Stimulated activated CD8-positive, alpha-beta memory T cell treated with anti-CD3 and anti-CD28 coated beads, Interleukin-15, amount 100 ng/mL, for 4 hours (primary cell): ENCODE measurements around the gene EGFL8.
A peak's percentile ranks its signal among the peaks of the same experiment; 100 is the strongest.

ENCODE experiments used
- DNase-seq, 2 donors: peaks; one replicate each; pipeline ENCODE4 v3.0.0-alpha.2; 2020; ENCODE audit warnings: low read depth in 2 of 2

EGFL8 gene

GRCh38 chr6:32146687-32147086 is 17.7 kb upstream of the EGFL8 start:
- no peak for DNase-seq

DNA sequence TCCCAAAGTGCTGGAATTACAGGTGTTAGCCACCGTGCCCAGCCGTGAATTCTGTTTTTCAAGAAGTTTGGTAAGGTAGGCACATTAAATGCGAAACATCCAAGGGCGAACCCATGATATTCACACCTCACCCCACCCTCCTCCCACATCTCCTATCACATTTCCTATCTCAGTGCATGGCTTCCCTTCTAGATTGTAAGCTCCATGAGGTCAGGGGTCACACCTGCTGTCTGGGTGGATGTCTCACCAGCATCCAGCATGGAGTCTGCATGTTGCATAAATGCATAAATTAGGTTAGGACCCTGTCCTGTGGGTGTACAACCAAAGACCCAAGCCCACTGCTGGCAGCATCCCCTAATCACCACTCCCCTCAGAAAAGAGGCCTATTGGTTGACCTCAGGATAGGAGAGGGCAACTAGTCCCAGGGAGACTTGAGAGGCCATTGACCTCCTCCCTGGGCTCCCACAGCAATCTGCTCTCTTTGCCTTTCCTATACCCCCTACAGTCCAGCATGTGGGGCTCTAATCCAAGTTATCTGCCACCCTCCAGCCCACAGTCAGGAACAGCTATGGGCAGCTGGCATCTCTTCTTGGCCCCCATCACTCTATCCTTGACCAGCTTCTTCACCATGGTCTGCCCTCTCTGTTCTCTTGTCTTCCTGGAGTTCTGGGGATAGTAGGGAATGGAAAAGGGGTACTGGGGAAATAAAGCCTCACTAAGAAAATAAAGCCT is 16.8 kb upstream of the EGFL8 start:
- DNase-seq = no peak

- peak; percentile 39 to 40 for DNase-seq
These were observed 15.9 kb upstream of the EGFL8 start for GRCh38 chr6:32148289-32149091.

GRCh38 chr6:32149092-32149755 is 15.2 kb upstream of the EGFL8 start:
- no peak for DNase-seq

- no peak for DNase-seq
These were observed 14.2 kb upstream of the EGFL8 start for GRCh38 chr6:32149932-32150870.

GRCh38 chr6:32151181-32151862 is 13.1 kb upstream of the EGFL8 start:
- DNase-seq = no peak

GRCh38 chr6:32151863-32152768 is 12.3 kb upstream of the EGFL8 start, which contains the start of gene PRRT1:
Gene PRRT1, minus strand, starts transcription at chr6:32151939. Its CDS starts 112 bp downstream, at chr6:32151827.
- no peak for DNase-seq

- no peak for DNase-seq
These were observed 11.4 kb upstream of the EGFL8 start for GRCh38 chr6:32152769-32153563.

DNA sequence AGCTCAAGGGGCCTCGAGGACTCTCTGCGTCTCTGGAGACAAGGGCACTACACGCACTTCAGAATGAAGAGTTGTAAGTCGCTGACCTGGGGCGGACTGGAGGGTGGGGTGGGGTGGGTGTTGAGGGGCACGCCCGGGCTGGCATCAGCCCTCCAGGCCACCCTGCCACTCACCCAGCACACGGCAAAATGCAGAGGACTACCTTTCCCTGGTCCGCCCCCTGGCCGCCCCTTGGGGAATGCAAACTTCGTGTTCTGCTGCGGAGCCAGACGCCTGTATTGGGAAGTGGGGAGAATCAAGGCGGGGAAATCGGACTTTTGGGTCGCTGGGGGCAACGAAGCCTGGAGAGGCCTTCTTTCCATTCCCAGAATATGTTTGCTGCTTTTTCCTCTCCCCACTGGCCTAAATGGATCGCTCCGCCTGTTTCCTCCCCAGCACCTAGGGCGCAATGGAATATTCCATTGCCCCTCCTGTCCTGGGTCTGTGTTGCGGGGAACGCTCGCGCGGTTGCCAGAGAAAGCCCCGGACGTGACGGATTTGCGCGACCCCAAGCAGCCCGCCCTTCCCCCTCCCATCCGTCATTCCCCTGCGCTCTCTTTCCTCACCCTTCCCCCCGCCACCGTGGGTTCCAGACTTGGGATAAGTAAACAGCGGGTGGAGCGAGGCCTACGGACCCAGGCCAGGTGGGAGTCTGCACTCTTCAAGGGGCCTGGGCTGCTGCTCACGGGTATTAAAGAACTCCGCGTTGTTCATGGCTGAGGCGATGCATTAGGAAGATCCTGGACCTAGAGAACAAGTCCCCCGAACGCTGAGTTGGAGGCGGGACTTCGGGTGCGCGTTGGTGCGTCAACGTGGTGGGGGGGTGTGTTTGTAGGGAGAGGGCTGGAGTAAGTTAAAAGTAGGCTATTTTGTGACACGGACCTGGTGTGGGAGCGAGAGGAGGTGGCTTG is 10.6 kb upstream of the EGFL8 start, which contains the start of gene PPT2:
Gene PPT2 (plus strand): TSS at position 578 of the 950 bp plus-strand sequence. CDS start 454 bp downstream, outside the sequence.
- DNase-seq = peak; percentile 48 to 60

DNA sequence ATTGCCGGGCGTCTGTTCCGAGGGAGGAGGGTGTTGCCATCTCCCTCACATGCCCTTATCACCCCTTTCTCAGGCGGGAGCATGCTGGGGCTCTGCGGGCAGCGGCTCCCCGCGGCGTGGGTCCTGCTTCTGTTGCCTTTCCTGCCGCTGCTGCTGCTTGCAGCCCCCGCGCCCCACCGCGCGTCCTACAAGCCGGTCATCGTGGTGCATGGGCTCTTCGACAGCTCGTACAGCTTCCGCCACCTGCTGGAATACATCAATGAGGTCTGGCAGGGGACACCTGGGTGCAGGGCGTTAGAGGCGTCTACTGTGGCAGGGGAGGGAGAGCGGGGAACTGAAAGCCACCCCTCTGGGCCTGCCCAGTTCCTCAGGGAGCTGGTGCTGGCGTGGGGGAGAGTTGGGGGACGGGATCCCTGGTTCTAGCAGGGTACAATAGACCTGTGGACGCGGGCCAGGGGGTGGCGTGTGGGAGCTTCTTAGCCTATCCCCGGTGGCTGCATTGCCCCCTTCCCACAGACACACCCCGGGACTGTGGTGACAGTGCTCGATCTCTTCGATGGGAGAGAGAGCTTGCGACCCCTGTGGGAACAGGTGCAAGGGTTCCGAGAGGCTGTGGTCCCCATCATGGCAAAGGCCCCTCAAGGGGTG is 9.8 kb upstream of the EGFL8 start:
- peak; percentile 26 to 38 for DNase-seq

DNA sequence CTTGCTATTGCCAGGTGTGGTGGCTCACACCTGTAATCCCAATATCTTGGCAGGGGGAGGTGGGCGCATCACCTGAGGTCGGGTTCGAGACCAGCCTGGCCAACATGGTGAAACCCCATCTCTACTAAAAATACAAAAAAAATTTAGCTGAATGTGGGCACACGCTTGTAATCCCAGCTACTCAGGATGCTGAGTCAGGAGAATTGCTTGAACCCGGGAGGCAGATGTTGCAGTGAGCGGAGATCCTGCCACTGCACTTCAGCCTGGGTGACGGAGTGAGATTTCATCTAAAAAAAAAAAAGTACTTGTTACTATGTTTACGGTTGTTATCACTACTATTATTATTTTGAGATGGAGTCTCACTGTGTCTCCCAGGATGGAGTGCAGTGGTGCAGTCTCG is 7.5 kb upstream of the EGFL8 start:
- no peak for DNase-seq

DNA sequence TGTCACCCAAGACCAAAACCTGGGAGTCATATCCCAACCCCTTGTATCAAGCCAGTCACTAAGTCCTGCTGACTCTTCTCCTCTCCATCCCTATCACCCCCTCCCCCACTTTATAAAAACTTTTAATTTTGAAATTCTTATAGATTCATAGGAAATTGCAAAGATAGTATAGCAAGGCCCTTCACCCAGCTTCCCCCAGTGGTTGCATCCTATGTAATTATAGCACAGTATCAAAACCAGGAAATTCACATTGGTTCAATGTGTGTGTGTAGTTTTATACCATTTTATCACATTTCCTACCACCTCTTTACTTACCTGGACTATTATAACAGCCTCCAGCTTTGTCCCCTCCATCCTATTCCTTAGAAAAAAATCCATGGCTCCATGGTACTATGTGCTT is 6.3 kb upstream of the EGFL8 start:
- DNase-seq = no peak

- DNase-seq = no peak
These were observed 686 bp upstream of the EGFL8 start for GRCh38 chr6:32163559-32164258.

DNA sequence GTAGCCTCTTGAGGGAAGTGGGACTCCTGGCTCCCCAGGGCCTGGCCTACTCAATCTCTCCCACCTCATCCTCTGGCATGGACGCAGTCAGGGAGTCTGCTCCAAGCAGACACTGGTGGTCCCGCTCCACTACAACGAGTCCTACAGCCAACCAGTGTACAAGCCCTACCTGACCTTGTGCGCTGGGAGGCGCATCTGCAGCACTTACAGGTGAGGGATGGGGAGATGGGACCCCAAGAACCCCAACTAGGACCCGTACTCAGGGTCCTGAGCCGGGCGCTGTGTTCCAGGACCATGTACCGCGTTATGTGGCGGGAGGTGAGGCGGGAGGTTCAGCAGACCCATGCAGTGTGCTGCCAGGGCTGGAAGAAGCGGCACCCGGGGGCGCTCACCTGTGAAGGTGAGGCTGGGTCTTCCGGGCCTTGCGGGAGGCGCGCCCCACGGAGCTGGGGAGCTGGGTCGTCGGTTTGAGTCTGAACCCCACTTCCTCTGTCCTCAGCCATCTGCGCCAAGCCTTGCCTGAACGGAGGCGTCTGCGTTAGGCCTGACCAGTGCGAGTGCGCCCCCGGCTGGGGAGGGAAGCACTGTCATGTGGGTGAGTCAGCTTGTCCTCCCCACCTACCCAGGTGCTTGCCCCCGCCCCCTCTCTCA is 2.1 kb downstream of the EGFL8 start:
- no peak for DNase-seq

DNA sequence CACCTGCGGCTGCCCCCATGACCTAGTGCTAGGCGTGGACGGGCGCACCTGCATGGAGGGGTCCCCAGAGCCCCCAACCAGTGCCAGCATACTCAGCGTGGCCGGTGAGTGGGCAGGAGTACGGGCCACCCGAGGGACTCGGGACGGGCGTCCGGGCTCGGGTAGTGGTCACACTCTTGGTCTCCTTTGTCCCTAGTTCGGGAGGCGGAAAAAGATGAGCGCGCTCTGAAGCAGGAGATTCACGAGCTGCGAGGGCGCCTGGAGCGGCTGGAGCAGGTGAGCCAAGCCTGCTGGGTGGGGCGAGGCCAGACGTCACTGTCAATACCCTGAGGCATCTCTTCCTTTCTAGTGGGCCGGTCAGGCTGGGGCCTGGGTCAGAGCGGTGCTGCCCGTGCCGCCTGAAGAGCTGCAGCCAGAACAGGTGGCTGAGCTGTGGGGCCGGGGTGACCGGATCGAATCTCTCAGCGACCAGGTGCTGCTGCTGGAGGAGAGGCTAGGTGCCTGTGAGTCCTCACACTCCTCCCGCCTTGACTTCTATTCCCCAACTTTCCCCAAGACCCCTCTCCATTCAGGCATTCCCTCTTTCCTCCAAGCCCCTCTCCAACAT is 2.9 kb downstream of the EGFL8 start:
- DNase-seq = no peak
